ENCODE data around the gene ASAP2.

DNA sequence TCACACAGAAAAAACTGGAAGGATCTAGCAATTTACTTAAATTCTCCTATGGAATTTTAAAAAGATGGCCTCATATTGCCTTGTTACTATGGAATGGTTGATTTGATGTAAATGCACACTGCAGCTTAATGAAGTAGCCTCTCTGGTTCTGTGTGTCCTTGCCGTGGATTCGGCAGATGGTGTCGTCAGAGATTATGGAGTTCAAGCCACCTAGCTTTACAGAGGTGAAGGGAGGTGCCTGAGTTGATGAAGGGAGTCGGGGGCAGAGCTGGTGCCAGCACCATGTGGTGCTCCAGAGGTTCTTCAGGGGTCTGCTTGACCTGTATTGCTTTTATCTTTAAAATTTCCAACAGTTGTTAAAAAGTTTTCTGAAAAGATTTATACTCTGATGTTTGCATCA, 48.8 kb downstream of the ASAP2 start:
- TF ChIP-seq POLR2A (IDR thresholded peaks at IDR 0.05): no peak
- no peak for TF ChIP-seq CTCF (IDR thresholded peaks at IDR 0.05)
- no peak for TF ChIP-seq POLR2AphosphoS5 (IDR thresholded peaks at IDR 0.05)
- no peak for TF ChIP-seq EP300 (IDR thresholded peaks at IDR 0.05)

Data from suprapubic skin (tissue), 4 donors.